RWPE2 (cell line): ENCODE results near the gene FIBCD1.

Experiments used
- ATAC-seq: fragments of 200-7000 bp; cut with Tn5 transposase; 3 replicates; pipeline ENCODE4 v1.9.1; 2021; ENCODE audit warnings: low read depth
- DNase-seq: peaks from one replicate; pipeline ENCODE4 v3.0.0-alpha.2; 2020; ENCODE audit warnings: low spot score
- H3K27ac ChIP-seq: fragments of 450-650 bp; 2 replicates; pipeline ENCODE4 v1.5.1; 2017; ENCODE audit warnings: mild to moderate bottlenecking; ENCODE audit not compliant: poor library complexity, severe bottlenecking
- H3K27me3 ChIP-seq: fragments of 250-450 bp; sonication (Bioruptor Pico); 2 replicates; pipeline ENCODE4 v1.5.1; 2021; ENCODE audit warnings: mild to moderate bottlenecking, moderate library complexity; ENCODE audit not compliant: insufficient read depth, poor library complexity, severe bottlenecking
- H3K36me3 ChIP-seq: fragments of 250-450 bp; sonication (Bioruptor Pico); 2 replicates; pipeline ENCODE4 v1.5.1; 2020; ENCODE audit warnings: low read depth, mild to moderate bottlenecking, moderate library complexity
- H3K4me1 ChIP-seq: fragments of 250-450 bp; sonication (Bioruptor Pico); 2 replicates; pipeline ENCODE4 v1.5.1; 2021; ENCODE audit warnings: mild to moderate bottlenecking, moderate library complexity; ENCODE audit not compliant: insufficient read depth, poor library complexity, severe bottlenecking
- H3K4me3 ChIP-seq: fragments of 250-450 bp; sonication (Bioruptor Pico); 2 replicates; pipeline ENCODE4 v1.5.1; 2021; ENCODE audit warnings: mild to moderate bottlenecking, moderate library complexity; ENCODE audit not compliant: severe bottlenecking
- H3K9me3 ChIP-seq: fragments of 250-450 bp; sonication (Bioruptor Pico); 2 replicates; pipeline ENCODE4 v1.5.1; 2021; ENCODE audit warnings: mild to moderate bottlenecking, moderate library complexity; ENCODE audit not compliant: severe bottlenecking
- CTCF ChIP-seq: fragments of 450-650 bp; IDR thresholded peaks from one replicate; pipeline ENCODE4 v1.5.1; 2017; ENCODE audit warnings: mild to moderate bottlenecking, moderate library complexity; ENCODE audit not compliant: poor library complexity, severe bottlenecking

The FIBCD1 gene

GRCh38 chr9:130931508-130932254, 7.4 kb downstream of the FIBCD1 start:
- Histone ChIP-seq H3K4me1 (peaks cover 51% of the 10 kb centered on the region), H3K27ac (peak overlapping the region; percentile 70), H3K36me3 (no peaks in the 10 kb centered on the region), H3K9me3 (peaks cover 2% of the 10 kb centered on the region), H3K4me3 (no peak overlapping the region), H3K27me3 (no peaks in the 10 kb centered on the region)
- ATAC-seq (no peak), DNase-seq (no peak)
- no peak for TF ChIP-seq CTCF

DNA sequence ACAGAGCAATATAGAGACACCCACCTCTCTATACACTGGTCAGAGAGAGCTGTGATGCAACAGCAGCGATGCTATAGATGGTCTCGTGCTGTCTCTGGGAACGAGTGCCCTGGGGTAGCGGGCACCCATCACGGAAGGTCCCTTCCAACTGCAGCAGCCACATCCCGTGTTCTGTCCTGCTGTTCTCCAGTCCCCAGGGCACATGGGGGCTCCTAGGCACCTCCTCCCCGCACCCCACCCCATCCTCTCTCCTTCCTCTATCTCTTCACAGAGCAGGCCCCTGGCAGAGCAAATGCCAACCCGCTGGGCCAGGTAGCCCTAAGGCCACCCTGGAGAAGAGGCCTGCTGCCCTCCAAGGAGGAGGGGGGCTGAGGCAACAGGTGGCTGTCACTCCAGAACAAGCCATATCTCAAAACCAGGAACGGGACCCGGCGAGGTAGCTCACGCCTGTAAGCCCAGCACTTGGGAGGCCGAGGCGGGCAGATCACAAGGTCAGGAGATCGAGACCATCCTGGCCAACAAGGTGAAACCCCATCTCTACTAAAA, 8.2 kb downstream of the FIBCD1 start:
- no peak for TF ChIP-seq CTCF
- H3K4me1 ChIP-seq, result peaks cover 44% of the 10 kb centered on the region
- H3K27me3 ChIP-seq, result no peaks in the 10 kb centered on the region
- peak overlapping the region; percentile 70 for H3K27ac ChIP-seq
- ATAC-seq, result no peak
- H3K36me3 ChIP-seq, result no peaks in the 10 kb centered on the region
- DNase-seq, result no peak
- H3K4me3 ChIP-seq, result no peak overlapping the region
- peaks cover 2% of the 10 kb centered on the region for H3K9me3 ChIP-seq

DNA sequence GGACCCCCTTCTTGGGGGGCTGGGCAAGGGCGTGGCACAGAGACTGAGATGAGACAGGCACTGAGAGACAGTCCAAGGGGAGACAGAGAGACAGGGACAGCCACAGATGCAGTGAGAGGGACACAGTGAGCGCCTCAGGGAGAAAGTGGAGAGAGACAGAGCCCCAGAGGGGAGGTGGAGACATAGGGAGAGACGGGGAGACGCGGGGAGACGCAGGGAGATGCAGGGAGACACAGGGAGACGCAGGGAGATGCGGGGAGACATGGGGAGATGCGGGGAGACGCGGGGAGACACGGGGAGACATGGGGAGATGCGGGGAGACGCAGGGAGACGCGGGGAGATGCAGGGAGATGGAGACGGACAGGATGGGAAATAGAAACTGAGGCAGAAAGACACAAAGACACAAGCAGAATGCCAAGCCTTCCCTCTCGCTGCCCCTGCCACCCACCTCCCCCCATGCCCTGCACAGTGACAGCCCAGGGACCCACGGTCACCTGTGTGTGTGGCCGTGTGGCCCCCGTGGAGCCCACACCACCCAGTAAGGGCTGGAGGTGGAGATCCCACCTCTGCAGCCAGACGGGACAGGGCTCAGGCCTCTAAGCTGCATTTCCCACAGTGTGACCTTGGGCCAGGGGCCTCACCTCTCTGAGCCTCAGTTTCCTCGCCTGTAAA, 8.8 kb downstream of the FIBCD1 start:
- Histone ChIP-seq H3K27ac (no peak overlapping the region), H3K36me3 (no peaks in the 10 kb centered on the region), H3K27me3 (no peaks in the 10 kb centered on the region), H3K4me3 (no peak overlapping the region), H3K9me3 (peaks cover 2% of the 10 kb centered on the region), H3K4me1 (peaks cover 43% of the 10 kb centered on the region)
- no peak for ATAC-seq
- no peak for DNase-seq
- TF ChIP-seq CTCF, result no peak

DNA sequence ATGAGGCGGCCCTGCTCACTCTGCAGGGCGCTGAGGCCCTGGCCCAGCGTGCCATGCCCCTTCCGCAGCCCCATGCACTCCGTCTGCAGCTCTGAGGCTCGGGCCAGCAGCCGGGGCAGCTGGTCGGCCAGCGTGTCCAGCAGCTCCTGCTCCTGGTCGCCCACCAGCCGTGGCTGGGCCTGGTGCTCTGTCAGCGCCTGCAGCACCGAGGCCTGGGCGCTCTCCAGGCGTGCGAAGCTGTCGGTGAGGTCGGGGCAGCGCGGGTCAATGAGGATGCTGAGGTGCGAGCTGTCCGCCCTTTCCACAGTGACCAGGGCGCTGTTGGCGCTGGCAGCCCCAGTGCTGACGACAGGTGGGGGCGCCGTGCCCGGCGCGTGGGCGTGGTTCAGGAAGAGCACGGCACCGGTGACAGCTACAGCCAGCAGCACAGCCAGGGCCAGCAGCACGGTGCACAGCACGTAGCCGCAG, 9.4 kb downstream of the FIBCD1 start:
- no peak for TF ChIP-seq CTCF
- Histone ChIP-seq H3K27me3 (no peaks in the 10 kb centered on the region), H3K4me3 (no peak overlapping the region), H3K27ac (peak overlapping the region; percentile 92), H3K9me3 (peaks cover 2% of the 10 kb centered on the region), H3K36me3 (no peaks in the 10 kb centered on the region), H3K4me1 (peaks cover 38% of the 10 kb centered on the region)
- DNase-seq (no peak), ATAC-seq (no peak)
